Smooth muscle cell (in vitro differentiated cells): ENCODE measurements around the gene RBMS1. TPM values are rescaled to one million over a fixed set of nuclear protein-coding genes. Genes with fewer than 3 reads are reported as not detected.

Source experiments
- DNase-seq: peaks from one replicate; lab custom pipeline; 2025; ENCODE audit not compliant: unreplicated experiment; lab: John Stamatoyannopoulos, UW
- H2AFZ ChIP-seq: fragments of 200-600 bp; sonication (generic); 2 replicates; pipeline ENCODE4 v1.6.0; 2016; ENCODE audit warnings: antibody characterized with exemption, low read depth, mild to moderate bottlenecking
- H3F3A ChIP-seq: fragments of 200-600 bp; sonication (generic); 2 replicates; pipeline ENCODE4 v1.6.0; 2017; ENCODE audit warnings: antibody characterized with exemption, low read depth
- H3K27ac ChIP-seq: fragments of 200-600 bp; sonication (generic); 2 replicates; pipeline ENCODE4 v1.5.1; 2016; ENCODE audit warnings: low read depth, mild to moderate bottlenecking
- H3K27me3 ChIP-seq: fragments of 200-600 bp; sonication (generic); 2 replicates; pipeline ENCODE4 v1.6.1; 2016; ENCODE audit warnings: low read depth, mild to moderate bottlenecking
- H3K36me3 ChIP-seq: fragments of 200-600 bp; sonication (generic); 2 replicates; pipeline ENCODE4 v1.5.1; 2016; ENCODE audit warnings: low read depth
- H3K4me1 ChIP-seq: fragments of 200-600 bp; sonication (generic); 2 replicates; pipeline ENCODE4 v1.5.1; 2016; ENCODE audit warnings: low read depth
- H3K4me2 ChIP-seq: fragments of 200-600 bp; sonication (generic); 2 replicates; pipeline ENCODE4 v1.6.0; 2016; ENCODE audit warnings: mild to moderate bottlenecking
- H3K4me3 ChIP-seq: fragments of 200-600 bp; sonication (generic); 2 replicates; pipeline ENCODE4 v1.5.1; 2016; ENCODE audit warnings: mild to moderate bottlenecking
- H3K79me2 ChIP-seq: fragments of 200-600 bp; sonication (generic); 2 replicates; pipeline ENCODE4 v1.6.0; 2016; ENCODE audit warnings: low read depth, mild to moderate bottlenecking
- H3K9ac ChIP-seq: fragments of 200-600 bp; sonication (generic); 2 replicates; pipeline ENCODE4 v1.6.0; 2016; ENCODE audit warnings: low read depth
- H3K9me3 ChIP-seq: fragments of 200-600 bp; sonication (generic); replicated peaks from 2 replicates; pipeline ENCODE4 v1.5.1; 2016; ENCODE audit warnings: low read depth
- H4K20me1 ChIP-seq: fragments of 200-600 bp; sonication (generic); 2 replicates; pipeline ENCODE4 v1.6.0; 2016; ENCODE audit warnings: low read depth
- WGBS: methylation state at CpG from one replicate; pipeline ENCODE4 v1.1.7; 2016; ENCODE audit warnings: low lambda C conversion rate; 5-methylcytosine and 5-hydroxymethylcytosine counted together
- polyA plus RNA-seq: library from polyadenylated mRNA; unstranded; fragments of >200 nt; fragmentation: Nextera tagmentation; extraction: Ambion mirVana; gene quantifications from 2 replicates; pipeline ENCODE4 v1.2.1, GENCODE V29; 2016
- total RNA-seq: library from RNA; depleted of rRNA; stranded (reverse); fragments of >200 nt; gene quantifications from 2 replicates; pipeline ENCODE4 v1.2.3, GENCODE V29; 2014
- TF ChIP-seq, protein P1 (sequence below): fragments of 200-600 bp; sonication (generic); IDR thresholded peaks from 2 replicates; pipeline ENCODE4 v1.5.1; 2017; ENCODE audit warnings: borderline replicate concordance, mild to moderate bottlenecking, antibody characterized with exemption; ENCODE audit not compliant: insufficient read depth, poor library complexity, severe bottlenecking

Gene RBMS1
- total and polyA plus RNA-seq, 2 experiments from 2014 or later: 103 to 160 TPM

- Histone ChIP-seq H3K4me1 (peaks cover 30% of the 10 kb centered on the region), H3K4me2 (no peak overlapping the region), H3K9me3 (no peaks in the 10 kb centered on the region), H3F3A (peaks cover 12% of the 10 kb centered on the region), H3K9ac (no peak overlapping the region), H3K36me3 (no peaks in the 10 kb centered on the region), H2AFZ (no peak overlapping the region), H3K27me3 (no peaks in the 10 kb centered on the region), H3K4me3 (no peak overlapping the region), H4K20me1 (peaks cover 100% of the 10 kb centered on the region), H3K27ac (peak overlapping the region; percentile 3), H3K79me2 (peaks cover 98% of the 10 kb centered on the region)
- WGBS: 92% methylated on average over 5 of the region's 5 CpGs
- TF ChIP-seq, protein P1, sequence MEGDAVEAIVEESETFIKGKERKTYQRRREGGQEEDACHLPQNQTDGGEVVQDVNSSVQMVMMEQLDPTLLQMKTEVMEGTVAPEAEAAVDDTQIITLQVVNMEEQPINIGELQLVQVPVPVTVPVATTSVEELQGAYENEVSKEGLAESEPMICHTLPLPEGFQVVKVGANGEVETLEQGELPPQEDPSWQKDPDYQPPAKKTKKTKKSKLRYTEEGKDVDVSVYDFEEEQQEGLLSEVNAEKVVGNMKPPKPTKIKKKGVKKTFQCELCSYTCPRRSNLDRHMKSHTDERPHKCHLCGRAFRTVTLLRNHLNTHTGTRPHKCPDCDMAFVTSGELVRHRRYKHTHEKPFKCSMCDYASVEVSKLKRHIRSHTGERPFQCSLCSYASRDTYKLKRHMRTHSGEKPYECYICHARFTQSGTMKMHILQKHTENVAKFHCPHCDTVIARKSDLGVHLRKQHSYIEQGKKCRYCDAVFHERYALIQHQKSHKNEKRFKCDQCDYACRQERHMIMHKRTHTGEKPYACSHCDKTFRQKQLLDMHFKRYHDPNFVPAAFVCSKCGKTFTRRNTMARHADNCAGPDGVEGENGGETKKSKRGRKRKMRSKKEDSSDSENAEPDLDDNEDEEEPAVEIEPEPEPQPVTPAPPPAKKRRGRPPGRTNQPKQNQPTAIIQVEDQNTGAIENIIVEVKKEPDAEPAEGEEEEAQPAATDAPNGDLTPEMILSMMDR: no peak
- no peak for DNase-seq
Observed at GRCh38 chr2:160365716-160366367, 127.8 kb downstream of the RBMS1 start.

DNA sequence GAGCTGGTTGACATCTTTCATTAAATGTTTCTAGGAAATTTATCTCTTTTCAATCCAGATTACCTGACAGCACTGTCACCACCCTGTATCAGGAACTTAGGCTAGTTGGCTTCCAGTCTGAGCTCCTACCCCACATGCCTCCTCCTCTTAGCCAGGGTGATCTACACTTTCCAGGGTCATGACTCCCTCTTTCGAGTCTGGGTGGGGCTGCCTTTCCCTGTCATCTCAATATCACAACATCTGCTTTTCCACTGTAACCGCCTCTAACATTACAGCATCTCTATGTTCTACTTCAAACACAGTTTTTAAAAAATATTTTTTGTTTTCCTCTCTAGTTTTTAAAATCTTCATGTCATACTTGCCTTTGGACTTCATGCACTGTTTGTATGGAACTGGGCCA is 129.2 kb downstream of the RBMS1 start:
- Histone ChIP-seq H3K79me2 (peaks cover 98% of the 10 kb centered on the region), H3F3A (peaks cover 12% of the 10 kb centered on the region), H3K36me3 (no peaks in the 10 kb centered on the region), H3K4me3 (no peak overlapping the region), H3K9ac (no peak overlapping the region), H3K27me3 (no peaks in the 10 kb centered on the region), H3K9me3 (no peaks in the 10 kb centered on the region), H4K20me1 (peaks cover 98% of the 10 kb centered on the region), H2AFZ (no peak overlapping the region), H3K4me1 (peaks cover 30% of the 10 kb centered on the region), H3K4me2 (no peak overlapping the region), H3K27ac (peak overlapping the region; percentile 5)
- TF ChIP-seq, protein P1: no peak
- 85% methylated on average over 2 of the region's 2 CpGs for WGBS
- DNase-seq: no peak

DNA sequence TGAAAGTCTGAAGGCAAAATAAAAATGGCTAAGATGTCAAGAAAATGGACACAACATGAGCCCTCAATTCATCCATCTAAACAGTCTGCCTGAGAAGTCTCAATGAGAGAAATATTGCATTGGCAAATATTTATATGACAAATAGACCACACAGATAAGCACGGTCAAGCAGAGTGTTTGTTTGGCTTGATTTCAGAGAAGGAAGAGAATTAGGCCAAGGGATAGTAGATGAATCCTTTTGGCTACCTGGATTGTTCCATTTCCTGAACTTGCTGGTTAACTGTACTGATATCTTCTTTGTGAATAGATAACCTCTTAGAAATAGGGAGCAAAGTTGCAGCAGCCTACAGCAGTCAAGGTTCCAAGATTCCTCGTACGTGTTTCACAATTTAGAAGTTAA is 129.6 kb downstream of the RBMS1 start:
- Histone ChIP-seq H3K4me3 (no peak overlapping the region), H3F3A (peaks cover 12% of the 10 kb centered on the region), H4K20me1 (peaks cover 98% of the 10 kb centered on the region), H2AFZ (no peak overlapping the region), H3K9me3 (no peaks in the 10 kb centered on the region), H3K4me1 (peaks cover 30% of the 10 kb centered on the region), H3K27ac (peak overlapping the region; percentile 5), H3K9ac (no peak overlapping the region), H3K4me2 (no peak overlapping the region), H3K79me2 (peaks cover 98% of the 10 kb centered on the region), H3K36me3 (no peaks in the 10 kb centered on the region), H3K27me3 (no peaks in the 10 kb centered on the region)
- no peak for DNase-seq
- TF ChIP-seq, protein P1: no peak
- 86% methylated on average over 3 of the region's 3 CpGs for WGBS

GRCh38 chr2:160363055-160363454 is 130.6 kb downstream of the RBMS1 start:
- peaks cover 9% of the 10 kb centered on the region for H3F3A ChIP-seq
- no peak overlapping the region for H3K4me3 ChIP-seq
- DNase-seq: no peak
- peak overlapping the region; percentile 5 for H3K27ac ChIP-seq
- no peak overlapping the region for H3K4me2 ChIP-seq
- H2AFZ ChIP-seq: no peak overlapping the region
- WGBS: 85% methylated on average over 4 of the region's 4 CpGs
- H3K79me2 ChIP-seq: peaks cover 98% of the 10 kb centered on the region
- peaks cover 25% of the 10 kb centered on the region for H3K4me1 ChIP-seq
- no peaks in the 10 kb centered on the region for H3K27me3 ChIP-seq
- no peaks in the 10 kb centered on the region for H3K36me3 ChIP-seq
- H4K20me1 ChIP-seq: peaks cover 98% of the 10 kb centered on the region
- H3K9me3 ChIP-seq: no peaks in the 10 kb centered on the region
- TF ChIP-seq, protein P1: no peak
- no peak overlapping the region for H3K9ac ChIP-seq
